GM18517 (cell line): ENCODE data around the gene SLC43A2.

Source experiments
- ATAC-seq: cut with Tn5 transposase; IDR thresholded peaks from one replicate; pipeline ENCODE4 v1.9.1; 2021; ENCODE audit warnings: mild to moderate bottlenecking, moderate library complexity; ENCODE audit not compliant: unreplicated experiment

The SLC43A2 gene

GRCh38 chr17:1625053-1625452 lies 3.6 kb downstream of the SLC43A2 start:
- no peak for ATAC-seq

GRCh38 chr17:1624650-1625049 lies 4.0 kb downstream of the SLC43A2 start:
- ATAC-seq: no peak

DNA sequence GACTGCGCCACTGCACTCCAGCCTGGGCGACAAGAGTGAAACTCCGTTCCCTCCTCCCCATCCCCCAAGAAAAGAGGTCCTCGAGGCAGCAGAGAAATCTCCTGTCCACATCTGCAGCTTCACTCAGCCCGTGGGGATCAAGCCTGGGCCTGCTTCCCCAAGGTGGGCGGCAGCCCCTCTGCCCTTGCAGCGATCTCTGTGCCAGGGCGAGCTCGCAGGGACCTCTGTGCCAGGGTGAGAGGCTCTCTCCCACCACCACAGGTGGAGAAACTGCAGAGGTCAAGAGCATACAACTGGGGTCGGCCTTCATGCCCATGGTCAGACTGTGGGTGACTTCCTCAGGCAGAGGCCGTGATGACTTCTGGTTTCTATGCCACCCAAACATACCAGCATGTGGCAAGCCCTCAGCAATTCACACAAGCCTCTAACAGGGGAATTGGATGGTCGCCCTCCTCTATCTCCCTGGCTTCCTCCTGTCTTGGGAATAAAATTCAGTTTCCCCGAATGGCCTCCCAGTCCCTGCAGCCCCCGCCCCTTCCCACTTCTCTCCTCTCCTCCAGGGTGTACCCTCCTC lies 5.5 kb downstream of the SLC43A2 start:
- no peak for ATAC-seq

DNA sequence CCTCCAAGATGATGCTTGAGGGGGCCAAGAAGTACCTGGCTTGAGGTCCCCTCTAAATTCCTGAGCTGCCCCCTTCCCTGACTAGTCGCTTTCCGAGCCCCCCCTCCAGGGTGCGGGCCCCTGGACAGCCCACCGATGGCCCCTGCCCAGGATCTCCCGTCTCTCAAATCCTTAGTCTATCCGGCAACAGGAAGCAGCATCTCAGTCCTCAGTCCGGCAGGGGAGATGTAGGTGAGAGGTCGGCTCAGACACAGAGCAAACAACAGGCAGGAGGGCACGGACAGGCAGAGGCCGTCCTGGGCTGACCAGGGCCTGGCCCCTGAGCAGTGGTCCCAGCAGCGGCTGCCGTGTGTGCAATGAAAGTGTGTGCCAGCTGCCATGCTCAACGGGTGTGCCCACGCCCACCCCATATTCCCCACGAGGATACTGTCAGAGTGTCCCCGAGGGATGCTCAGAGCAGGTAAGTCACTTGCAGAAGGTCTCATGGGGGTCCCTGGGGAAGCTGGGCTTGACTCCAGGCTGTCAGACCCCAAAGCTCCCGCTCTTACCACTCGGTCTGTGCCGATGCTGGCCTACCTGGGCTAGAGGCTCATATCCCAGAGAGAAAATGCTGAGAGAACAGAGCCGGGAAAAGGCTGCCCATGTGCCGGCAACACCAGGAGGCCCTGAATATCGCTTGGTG lies 7.2 kb downstream of the SLC43A2 start:
- ATAC-seq: no peak

DNA sequence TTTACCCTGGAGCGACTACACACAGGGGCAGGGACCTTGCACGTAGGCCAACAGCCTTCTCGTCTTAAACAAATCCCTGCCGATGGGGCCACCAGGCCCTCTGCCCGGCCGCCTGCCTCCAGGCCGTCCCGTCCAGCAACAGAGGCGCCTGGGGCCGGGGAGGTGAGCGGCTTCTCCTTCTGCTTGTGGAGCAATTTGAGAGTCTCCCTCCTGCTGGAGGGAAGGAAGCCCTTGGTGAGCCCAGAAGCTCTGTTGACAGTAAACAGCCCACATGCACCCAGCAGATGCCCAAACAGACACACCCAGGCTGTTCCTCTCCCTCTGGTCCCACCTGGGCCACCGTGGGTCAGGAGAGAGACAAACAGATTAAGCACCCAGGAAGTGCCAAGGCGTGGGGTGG lies 8.1 kb downstream of the SLC43A2 start:
- no peak for ATAC-seq

DNA sequence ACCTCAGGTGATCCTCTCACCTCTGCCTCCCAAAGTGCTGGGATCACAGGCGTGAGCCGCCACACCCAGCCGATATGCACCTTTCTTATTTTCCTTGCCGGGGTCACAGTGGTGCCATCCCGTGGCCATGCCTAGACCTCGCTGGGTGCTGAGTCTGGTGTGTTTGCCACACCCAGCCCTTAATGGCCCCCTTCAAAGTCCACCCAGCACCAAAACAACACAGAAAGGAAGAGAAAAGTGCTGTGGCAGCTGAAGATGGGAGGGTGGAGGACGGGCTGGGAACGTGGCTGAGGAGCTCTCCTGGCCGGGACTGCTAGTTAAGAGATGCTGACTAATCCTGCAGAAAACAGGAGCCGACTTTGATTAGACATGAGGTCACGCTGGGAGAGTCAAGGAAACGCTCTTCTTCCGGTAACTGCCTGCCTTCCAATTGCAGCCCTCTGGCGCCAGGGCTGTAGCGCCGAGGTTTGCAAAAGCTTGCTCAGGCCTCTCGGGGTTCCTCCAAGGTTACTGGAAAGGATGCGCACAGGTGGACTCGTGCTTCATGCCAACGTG lies 10.9 kb downstream of the SLC43A2 start:
- no peak for ATAC-seq

DNA sequence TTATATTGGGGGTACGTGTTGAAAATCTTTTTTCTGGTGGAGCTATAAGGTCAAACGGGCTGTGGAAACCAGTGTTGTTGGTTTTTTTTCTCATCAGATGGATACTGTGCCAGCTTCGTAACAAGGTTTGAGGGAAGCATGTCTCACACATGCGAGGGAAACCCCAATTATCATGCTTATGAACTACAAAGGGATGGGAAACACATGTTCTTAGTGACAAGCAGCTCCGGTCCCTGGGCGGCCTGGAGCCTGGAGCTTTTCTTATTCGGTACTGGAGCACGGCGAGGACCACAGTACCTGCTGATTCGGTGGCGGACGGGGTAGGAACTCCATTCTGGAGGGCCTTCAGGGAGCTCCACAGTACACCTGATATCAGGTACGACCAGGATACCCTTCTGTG lies 12.5 kb downstream of the SLC43A2 start:
- ATAC-seq: no peak

- no peak for ATAC-seq
Observed at GRCh38 chr17:1612400-1612799, 16.2 kb downstream of the SLC43A2 start.

GRCh38 chr17:1611715-1612114 lies 16.9 kb downstream of the SLC43A2 start:
- ATAC-seq: no peak

DNA sequence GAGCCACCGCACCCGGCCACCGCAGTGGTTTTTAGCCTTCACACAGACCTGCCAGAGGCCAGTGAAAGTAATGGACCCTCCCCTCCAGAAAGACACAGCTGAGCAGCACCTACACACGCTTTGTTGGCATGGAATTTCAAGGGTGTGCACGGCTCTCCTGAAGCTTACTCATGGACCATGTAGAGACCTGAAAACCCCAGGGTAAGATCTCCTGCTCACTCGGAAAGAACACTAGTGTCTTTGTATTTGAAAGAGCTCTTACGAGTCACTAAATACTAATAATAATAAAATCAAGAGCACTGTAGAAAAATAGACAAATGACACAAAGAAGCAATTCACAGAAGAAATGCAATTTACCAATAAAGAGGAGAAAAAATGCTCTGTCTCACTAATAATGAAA lies 20.0 kb downstream of the SLC43A2 start:
- no peak for ATAC-seq

- no peak for ATAC-seq
Observed at GRCh38 chr17:1607971-1608320, 20.7 kb downstream of the SLC43A2 start.

GRCh38 chr17:1606352-1606985 lies 22.2 kb downstream of the SLC43A2 start:
- ATAC-seq: no peak

GRCh38 chr17:1605681-1606351 lies 22.8 kb downstream of the SLC43A2 start:
- no peak for ATAC-seq

GRCh38 chr17:1604831-1605528 lies 23.7 kb downstream of the SLC43A2 start:
- ATAC-seq: no peak

- no peak for ATAC-seq
Observed at GRCh38 chr17:1601571-1601970, 27.1 kb downstream of the SLC43A2 start.

- no peak for ATAC-seq
Observed at GRCh38 chr17:1598399-1599095, 30.1 kb downstream of the SLC43A2 start.

- ATAC-seq: no peak
Observed at GRCh38 chr17:1597861-1598342, 30.7 kb downstream of the SLC43A2 start.

DNA sequence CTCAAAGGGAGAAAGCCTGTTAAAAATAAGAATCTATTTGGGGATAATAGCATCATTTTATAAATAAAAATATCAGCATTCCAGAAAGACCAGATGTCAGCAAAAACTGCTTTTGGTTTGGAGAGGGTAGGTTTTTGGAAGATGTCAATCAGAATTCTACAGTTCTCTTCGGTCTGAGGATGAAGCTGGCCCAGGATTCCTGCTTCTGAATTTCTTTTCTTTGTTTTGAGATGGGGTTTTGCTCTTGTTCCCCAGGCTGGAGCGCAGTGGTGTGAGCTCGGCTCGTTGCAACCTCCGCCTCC lies 35.1 kb downstream of the SLC43A2 start:
- ATAC-seq: no peak

DNA sequence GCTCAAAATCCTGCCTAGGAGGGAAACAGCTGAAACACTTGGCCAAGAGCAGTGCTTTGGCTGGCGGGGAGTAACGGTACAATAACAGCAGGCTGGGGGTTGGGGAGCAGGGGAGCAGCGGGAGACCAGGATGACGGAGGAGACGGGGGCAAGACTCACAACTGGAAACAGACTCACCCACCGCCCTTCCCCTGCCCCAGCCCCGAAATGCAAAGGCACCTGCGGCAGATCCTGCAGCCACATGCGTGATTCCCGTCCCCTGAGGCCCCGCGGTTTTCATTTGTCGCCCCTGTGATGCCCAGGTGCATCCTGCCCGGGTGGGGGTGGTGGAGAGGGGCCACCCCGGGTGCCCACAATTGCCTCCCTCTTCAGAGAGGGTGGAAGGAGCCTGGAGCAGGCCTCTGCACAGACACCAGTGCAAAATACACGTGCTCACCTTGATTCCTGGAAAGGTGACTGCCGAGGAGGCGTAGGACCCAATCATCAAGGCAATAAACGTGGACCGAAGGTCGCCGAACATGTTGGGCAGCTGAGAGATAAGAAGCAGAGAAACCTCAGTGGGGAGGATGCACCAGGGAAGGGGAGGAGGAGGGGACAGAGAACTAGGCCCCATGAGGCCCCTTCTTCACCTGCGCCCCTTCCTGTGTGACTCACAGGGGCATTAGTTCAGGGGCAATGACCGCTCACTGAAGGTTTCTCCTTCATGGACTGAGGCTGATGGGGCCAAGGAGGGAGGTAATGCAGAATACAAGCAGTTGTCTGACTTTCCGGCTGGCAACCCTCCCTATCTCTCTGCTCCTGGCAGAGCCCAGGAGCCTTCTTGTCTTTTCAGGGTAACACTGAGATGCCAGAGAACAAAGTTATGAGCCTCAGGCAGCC lies 35.6 kb downstream of the SLC43A2 start:
- ATAC-seq: peak; percentile 78
